ENCODE data around the gene MTSS2.
A peak's percentile ranks its signal among the peaks of the same experiment; 100 is the strongest.

MTSS2 gene

GRCh38 chr16:70650216-70650615 is 35.6 kb downstream of the MTSS2 start:
- DNase-seq, result no peak

- DNase-seq, result no peak
Observed at GRCh38 chr16:70649300-70649699, 36.6 kb downstream of the MTSS2 start.

- DNase-seq, result no peak
Observed at GRCh38 chr16:70648606-70649005, 37.2 kb downstream of the MTSS2 start.

- no peak for DNase-seq
Observed at GRCh38 chr16:70647441-70648359, 38.2 kb downstream of the MTSS2 start.

- DNase-seq, result peak in 1 of 3 donors; percentile 10
Observed at GRCh38 chr16:70646260-70647241, 39.3 kb downstream of the MTSS2 start, which contains the start of gene IL34. Gene IL34, plus strand, starts transcription at chr16:70646559. Its CDS starts 389 bp downstream, at chr16:70646948.

GRCh38 chr16:70644763-70645597 is 40.9 kb downstream of the MTSS2 start:
- DNase-seq, result peak in 1 of 3 donors; percentile 16

GRCh38 chr16:70643264-70643663 is 42.6 kb downstream of the MTSS2 start:
- peak in 1 of 3 donors; percentile 3 for DNase-seq

- DNase-seq, result peak in 1 of 3 donors; percentile 9
Observed at GRCh38 chr16:70642633-70643032, 43.2 kb downstream of the MTSS2 start.

- DNase-seq, result no peak
Observed at GRCh38 chr16:70638814-70639792, 46.8 kb downstream of the MTSS2 start.

Data from suppressor macrophage treated with lipopolysaccharide for 1 hour (primary cell).